RKO (cell line): ENCODE results near the gene MYCBPAP.

Experiments used
- DNase-seq: peaks from one replicate; pipeline ENCODE4 v3.0.0-alpha.2; 2016; ENCODE audit warnings: low spot score

MYCBPAP gene

DNA sequence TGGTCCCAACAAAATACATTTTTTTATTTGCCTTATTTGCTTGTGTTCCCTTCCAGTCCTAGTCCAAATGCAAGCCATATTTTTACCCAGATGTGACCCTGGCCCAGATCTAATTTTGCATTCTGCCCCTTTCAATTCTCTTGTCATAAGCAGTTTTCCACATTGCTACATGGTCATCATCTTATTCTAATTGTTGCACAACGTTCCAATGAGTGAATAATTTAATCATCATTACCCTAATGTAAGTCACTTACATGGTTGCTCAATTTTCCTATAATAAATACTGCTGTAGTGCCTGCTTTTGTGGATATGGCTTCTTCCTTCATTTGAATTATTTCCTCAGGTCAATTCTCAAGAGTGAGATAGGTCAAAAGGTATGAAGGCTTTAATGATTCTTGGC is 16.7 kb upstream of the MYCBPAP start:
- no peak for DNase-seq

DNA sequence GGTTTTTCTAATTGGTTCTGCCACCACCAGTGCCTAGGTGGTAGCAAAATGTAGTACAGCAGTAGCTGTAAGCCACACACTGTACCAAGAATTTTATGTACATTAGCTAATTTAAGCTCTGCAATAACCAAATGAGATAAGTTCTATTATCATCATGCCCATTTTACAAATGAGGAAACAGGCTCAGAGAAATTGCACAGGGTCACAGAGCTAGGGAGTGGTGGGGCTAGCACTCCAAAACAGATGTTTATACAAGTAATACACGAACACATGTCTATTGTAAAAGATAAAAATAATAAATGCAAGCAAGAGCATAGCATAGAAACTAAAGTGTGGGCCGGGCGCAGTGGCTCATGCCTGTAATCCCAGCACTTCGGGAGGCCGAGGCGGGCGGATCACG is 16.0 kb upstream of the MYCBPAP start:
- no peak for DNase-seq

DNA sequence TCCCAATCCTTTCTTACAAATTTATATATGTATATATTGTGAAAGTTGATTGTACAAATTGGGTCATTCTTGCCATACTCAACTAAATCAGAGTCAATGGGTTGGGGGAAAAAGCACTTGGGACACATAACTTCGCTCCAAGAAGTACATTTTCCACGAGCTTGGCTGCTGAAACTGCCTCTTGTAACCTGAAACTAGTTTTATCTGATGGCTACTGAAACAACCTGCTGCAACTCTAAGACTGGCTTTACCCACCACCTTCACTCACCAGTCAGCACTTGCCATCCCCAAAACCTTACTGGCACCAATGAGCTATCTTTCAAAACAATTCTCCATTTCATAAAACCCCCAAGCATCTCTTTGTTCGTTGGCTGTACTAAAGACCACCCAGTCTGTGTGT is 14.5 kb upstream of the MYCBPAP start:
- no peak for DNase-seq

DNA sequence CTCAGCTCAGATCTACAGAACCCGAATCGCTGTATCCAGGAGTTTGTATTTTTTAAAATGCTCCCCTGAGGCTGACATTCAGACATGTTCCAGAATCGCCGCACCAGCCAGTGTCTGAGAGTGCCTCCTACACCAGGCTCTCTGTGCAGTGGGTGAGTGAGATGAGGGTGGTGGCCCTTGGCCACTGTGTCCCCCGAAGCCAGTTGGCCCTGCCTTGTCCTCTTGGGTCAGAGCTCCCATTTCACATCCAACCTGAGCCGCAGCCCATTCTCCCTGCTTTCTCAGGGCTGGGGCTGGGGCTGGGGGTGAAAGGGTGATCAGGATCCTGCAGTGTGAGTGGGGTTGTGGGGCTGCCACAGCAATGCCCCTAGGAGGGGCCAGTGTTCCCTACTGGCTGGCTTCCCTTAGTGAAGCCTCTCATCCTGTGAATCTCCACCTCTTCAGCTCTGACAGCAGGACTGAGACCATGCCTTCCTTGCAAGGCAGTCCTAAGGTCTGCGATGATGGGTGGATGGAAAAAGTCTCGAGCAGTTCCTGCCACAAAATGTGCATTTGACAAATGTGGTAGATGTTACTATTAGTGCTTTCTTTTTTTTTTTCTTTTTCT is 12.9 kb upstream of the MYCBPAP start:
- no peak for DNase-seq

DNA sequence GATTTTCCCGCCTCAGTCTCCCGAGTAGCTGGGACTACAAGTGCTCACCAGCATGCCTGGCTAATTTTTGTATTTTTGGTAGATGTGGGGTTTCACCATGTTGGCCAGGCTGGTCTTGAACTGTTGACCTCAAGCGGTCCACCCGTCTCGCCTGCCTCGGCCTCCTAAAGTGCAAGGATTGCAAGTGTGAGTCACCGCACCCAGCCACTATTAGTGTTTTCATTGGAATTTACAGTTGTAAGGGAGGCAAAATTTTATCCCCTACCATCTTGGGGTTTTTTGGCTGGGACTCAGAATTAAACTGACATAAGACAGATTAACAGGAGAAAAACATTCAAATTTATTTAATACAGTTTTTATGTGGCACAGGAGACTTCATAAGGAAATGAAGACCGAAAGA is 12.3 kb upstream of the MYCBPAP start:
- DNase-seq: peak; percentile 46

DNA sequence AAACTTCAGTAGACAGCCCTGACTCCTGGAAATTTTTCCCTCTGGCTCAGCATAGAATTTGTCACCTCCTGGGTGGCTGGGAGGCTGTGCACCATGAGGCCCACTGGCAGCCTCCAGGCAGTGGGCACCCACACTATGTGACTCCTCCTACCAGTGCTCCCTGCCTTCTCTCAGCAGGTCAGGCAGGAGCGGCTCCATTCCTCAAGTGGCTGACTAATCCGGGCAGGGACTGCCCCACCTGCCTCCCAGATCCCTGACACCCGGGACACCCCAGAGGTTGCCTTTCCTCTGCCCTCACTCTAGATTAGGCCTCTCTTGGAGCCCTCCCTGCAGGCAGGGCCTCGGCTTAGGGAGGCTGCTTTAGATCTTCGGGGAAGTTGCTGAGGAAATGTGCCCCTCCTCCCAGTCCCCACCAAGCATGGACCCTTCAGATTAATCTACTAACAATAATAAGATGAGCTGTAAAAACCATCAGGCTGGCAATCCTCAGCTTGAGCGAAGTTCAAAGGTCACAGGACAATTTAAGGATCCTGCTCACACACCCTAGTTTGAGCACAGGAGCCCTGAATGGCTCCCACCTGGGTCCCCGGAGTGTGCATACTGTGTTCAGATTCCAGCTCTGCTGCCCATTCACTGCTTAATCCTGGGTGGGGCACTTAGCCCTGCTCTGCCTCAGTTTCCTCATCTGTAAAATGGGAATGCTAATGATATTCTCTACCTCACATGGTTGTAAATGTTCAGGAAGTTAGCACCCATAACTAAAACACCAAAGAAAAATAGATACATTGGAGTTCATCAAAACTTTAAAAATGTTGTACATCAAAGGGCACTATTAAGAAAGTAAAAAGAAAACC is 10.0 kb upstream of the MYCBPAP start:
- no peak for DNase-seq

DNA sequence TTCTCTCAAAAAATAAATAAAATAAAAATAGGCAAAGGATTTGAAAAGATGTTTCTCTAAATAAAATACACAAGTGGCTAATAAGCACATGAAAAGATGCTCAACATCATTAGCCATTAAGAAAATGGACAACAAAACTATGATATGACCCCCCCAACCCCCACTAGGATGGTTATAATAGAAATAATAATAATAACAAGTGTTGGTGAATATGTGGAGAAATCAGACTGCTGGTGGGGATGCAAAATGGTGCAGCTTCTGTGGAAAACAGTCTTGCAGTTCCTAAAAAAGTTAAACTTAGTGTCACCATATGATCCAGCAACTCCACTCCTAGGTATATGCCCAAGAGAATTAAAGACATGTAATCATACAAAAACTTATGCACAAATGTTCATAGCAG is 9.0 kb upstream of the MYCBPAP start:
- no peak for DNase-seq

DNA sequence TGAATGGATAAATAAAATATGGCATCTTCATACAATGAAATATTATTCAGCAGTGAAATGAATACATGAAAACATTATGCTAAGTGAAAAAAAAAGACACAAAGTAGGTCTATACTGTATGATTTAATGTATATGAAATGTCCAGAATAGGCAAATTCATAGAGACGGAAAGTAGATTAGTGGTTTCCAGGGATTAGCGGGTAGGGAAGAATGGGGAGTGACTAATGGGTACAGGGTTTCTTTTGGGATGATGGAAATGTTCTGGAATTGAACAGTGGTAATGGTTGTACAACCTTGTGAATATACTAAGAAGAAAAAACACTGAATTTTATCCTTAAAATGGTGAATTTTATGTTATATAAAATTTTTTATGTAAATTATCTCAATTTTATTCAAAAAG is 8.5 kb upstream of the MYCBPAP start:
- no peak for DNase-seq

DNA sequence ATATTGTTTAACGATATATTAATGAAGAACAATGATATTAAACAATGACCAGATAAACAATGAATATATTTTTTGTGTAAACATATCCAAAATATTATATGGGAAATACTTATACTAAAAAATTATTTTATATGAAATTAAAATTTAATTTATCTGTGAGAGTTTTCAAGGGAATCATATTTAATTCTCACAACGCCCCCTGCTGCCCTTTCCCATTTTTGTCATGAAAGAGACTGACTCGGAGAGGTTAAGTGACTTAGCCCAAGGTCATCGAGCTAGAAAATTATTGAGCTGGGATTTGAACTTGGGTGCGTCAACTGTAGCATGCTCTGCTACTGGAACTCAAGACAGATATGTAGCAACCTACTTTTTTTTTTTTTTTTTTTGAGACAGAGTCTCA is 7.2 kb upstream of the MYCBPAP start:
- peak; percentile 46 for DNase-seq

DNA sequence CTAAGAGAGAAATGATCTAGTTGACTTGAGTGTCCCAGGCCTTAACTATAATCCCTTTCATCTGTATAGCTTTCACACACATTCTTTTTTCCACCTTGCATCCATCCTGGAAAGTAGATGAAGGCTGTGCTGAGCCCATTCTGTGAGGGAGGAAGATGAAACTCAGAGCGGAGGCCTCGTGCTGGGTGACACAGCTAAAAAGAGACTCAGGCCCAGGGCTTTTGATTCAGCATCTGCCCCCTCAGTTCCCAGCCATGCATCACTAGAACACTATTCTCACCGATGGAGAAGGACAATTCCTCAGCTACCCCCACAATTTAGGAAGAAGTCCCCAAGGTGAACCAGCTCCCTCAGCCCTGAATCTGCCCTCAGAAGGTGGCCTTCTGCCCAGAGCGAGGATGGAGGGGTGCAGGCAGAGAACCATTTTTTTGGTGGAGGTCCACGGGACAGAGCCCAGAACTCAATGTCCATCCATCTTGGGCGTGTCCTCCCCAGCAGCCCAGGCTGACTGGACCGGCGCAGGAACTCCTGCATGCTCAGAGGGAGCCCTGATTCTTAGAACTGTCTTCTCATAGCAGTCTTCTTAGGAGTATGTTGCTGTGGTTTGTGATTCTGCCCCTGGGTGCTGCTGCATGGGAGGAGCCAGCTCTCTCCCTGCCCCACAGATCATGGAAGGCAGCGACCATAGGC is 5.8 kb upstream of the MYCBPAP start:
- DNase-seq: no peak

DNA sequence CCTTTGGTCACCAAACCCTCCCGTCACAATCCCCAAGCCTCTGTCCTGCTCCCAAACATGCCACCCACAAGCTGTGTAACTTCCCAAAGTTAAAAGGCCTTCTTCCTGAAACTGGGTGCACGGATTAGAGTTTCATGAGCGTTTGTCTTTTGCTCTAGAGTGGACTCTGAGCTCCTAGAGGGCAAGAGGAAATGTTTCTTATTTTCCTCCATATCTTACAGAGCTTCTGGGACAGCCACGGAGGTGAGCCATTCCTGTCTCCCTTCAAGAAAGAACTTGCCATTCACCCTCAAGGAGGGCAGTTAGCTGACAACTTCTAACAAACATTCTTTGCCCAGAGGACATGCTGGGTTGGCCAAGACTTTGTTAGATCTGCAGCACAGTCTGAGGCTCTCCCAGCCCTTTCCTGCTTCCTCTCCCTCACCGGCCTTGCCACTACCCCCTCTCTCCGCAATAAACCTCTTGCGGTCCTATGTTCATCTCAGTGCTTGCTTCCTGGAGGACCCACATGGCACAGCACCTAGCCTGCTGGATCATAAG is 2.6 kb upstream of the MYCBPAP start:
- no peak for DNase-seq

DNA sequence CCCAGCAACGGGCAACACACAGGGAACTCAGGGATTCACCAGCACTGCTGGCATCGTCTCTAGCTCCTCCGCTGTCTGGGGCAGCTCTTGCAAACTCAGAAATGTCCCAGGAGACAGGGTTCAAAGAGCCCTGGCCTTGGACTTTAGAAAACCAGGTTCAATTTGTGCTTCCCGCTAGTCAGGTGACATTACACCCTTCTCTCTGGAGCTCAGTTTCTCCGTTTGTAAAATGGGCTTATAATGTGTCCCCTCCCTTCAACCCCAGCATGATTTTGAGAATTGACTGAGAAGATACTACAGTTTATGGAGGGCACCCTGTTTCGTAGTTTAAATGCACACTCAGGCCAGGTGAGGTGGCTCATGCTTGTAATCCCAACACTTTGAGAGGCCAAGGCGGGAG is 1.9 kb upstream of the MYCBPAP start:
- no peak for DNase-seq

DNA sequence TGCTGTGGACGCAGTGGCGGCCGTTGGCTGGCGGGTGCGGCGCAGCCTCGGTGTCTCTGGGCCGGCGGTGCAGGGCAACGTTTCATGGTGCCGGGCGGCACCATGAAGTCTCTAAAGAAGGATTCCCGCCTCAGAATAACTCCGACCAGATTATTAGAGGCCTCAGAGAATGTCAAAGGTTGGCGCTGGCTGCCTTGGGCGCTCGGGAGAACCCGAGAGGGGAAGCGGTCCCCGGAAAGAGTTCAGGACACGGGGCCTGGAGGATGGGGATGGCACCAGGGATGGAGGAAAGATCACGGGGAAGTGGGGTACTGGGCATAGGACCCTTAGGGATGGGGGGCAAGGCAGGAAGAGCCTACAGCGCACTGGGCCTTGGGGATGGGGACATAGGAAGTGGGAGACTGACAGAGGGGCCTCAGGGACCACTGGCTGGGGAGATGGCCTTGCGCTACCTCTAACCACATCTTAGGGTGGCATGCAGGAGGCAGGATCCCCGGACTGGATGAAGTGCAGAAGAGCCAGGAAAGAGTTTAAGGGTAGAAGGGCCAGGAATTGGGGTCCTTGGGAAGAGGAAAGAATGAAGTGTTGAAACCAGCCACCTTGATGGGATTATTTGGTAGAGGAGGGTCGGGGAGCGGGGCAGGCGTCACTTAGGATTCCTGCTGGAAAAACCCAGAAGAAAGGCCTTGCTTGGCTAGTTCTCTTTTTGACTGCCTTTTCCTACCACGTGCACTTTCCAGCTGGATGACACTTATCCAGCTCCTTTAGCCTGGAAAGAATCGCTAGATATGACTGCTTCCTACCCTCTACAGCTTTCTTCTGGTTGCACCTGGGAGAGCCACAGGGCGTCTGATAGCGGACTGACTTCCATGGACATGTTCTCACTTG is 578 bp downstream of the MYCBPAP start:
- no peak for DNase-seq

DNA sequence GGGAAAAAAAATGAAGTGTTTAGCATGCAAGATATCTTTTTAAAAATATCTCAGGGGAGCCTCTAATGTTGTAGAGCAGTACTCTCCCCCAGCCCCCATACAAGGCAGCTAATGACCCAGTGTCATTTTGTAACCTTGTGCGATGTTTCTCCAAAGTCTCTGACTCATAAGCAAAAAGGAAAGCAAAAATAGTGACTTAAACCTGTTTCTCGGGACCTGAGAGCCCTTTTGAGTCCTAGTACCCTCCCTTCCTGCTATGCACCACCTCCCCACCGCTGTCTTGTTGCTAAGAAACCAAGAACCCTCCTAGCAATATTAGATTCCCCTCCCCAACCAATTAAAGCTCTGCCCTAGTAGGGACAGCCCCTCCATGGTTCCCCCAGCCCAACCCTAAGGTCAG is 2.8 kb downstream of the MYCBPAP start:
- DNase-seq: no peak

DNA sequence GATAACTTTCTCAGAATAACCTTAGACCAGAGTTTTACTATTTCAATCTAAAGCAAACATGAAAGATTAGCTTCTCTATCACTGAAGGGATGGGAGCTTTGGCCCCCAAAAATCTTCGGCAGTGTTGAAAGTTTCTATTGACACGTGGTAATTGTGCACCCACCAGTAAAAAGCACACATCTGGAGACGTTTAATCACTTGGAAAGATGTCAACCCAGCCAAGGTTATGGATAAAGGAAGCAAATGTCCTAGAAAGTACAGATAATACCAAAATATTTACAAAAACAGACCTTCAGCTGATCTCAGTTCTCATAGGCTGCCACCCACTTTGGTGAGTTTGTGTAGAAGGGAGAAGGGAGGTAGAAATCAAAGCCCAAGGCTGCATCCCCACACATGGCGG is 5.3 kb downstream of the MYCBPAP start:
- no peak for DNase-seq

DNA sequence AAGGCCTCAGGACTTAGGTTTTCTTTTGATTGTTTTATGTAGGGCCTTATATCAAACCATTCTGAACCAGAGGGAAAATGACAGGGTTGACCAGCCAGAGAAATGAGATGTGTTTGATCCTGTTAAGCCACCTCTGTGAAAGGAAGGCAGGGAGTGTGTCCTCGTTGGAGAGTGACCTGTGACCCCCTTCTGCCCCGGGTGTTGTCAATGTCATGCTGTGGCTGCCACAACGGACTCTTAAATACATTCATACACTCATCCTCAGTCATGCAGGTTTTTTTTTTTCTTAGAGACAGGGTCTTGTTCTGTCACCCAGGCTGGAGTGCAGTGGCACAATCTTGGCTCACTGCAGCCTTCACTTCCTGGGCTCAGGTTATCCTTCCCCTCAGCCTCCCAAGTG is 6.1 kb downstream of the MYCBPAP start:
- no peak for DNase-seq

DNA sequence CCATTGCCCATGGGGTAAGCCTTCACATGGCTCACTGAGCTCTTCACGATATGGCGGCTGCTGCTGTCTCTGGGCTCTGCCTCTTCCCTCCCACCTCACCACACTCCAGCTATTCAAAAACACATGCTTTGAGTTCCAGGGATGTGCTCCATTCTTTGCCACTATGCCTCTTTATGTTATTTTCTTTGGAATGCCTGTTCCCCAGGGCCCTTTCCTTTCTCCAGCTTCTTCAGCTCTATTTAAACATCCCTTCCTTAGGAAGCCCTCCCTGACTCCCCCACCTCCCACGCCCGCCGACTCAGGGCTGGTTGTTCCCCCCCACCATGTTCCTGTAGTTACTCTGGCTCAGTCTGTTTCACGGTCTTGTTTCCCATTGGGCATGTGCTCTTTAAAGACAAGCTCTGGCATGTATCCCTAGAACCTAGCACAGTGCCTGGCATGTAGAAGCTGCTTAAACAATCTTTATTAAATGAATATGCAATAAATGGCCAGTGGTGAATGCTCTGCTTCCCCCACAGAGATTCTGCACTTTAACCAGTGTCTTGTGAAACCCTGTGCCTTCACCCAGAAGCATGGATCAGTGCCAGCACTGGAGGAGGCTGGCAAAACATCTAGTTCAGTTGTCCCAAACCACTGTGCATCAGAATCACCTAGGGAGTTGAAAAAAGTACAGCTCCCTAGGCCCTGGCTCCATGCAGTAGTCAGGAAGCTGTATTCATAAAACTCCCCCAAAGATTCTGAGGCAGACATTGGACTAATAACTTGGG is 6.9 kb downstream of the MYCBPAP start:
- no peak for DNase-seq

DNA sequence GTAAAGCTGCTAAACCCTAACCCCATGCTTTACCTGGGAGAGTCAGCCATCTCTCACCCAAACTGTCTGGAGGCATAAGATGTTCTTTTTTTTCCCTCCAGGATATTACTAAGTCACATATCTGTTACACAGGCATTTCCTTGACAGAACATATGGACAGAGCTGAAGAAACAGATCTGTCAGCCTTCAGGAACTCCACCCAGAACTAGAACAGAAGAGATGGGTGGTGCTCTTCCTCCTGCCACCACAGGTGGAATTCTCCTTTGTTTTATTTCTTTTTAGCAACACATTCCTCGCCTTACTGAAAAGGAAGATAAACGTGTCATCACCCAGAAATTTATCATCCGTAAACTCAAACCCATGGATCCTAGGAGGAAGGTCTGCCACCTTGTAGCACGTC is 8.8 kb downstream of the MYCBPAP start:
- DNase-seq: no peak

DNA sequence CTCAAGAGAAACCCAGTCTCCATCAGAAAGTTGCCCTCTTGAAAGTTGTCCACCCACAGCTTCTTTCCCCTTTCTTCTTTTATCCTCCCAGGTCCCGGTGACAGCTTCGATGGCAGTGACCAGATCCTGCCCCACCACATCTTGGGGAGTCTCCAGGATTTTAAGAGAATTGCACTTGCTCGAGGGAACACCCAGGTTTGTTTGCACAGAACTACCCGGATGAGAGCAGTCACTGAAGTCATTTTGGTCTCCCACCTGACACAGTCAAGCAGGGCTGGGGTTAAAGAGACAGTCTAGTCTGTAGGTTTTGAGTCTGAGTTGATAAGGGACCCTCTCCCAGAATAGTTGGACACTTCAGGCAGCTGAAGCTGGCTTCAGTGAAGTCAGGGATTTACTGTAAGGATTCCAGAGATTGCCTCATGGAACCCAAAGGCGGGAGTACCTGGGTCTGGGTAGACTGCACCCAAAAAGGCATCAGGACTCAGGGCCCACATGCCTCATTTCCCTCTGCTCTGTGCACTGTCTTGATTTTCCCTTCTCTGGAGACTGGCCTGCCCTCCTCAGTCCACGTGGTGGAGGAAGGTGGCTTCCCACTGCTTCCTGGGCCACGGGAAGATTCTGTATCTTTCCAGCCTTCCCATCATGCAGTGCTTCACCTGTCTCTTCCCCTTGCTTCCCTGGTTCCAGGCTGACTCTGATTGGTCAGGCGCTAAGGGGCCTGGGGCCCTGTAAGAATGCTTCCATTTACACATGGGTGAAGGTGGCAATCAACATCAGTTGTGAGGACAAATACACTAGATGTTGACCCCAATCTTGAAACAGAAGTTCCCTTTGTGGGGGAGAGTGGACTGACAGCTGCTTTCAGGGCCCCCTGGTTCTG is 9.5 kb downstream of the MYCBPAP start:
- no peak for DNase-seq

DNA sequence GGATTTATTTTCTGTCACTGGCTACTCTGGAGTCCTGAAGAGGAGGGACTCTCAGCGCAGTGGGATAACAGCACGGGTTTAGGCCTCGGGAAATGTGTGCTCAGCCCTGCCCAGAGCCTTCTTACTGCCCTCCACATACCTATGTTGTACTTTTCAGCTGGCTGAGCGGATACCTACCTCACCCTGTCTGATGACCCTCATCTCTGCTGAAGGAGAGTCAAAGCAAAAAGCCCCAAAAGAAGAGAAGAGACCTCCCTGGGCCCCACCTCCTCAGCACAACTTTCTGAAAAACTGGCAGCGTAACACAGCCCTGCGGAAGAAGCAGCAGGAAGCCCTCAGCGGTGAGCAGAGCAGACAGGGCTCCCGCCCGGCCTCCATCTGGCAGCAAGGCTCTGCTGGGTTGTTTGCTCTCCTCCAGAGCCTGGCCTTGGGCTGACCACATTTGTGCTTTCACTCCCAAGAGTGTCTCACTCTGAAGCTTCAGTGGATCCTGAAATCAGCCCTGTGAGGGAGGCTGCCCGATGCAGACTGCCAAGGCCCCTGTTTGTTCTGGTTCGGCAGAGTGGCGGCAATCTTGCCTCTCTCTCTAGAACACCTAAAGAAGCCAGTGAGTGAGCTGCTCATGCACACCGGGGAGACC is 10.3 kb downstream of the MYCBPAP start:
- DNase-seq: no peak
